ENCODE data around the gene CHN1.

Gene CHN1

DNA sequence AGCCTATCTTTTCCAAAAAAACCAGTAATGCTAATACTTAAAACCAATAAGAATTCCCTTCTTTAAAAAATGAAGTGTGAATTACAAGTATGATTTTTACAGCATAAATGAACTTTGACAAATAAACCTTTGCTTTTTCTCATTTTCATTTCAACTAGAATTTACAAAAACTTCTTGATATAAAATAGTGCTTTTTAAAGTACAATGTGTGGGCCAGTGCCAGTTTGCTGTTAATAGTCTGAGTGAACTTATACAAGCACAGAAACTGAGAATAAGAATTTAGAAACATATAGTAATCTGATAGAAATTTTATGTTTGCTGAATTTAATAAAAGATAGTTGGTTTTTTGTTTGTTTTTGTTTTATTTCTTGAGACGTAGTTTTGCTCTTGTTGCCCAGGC, 197.2 kb downstream of the CHN1 start:
- TF ChIP-seq, protein P1, sequence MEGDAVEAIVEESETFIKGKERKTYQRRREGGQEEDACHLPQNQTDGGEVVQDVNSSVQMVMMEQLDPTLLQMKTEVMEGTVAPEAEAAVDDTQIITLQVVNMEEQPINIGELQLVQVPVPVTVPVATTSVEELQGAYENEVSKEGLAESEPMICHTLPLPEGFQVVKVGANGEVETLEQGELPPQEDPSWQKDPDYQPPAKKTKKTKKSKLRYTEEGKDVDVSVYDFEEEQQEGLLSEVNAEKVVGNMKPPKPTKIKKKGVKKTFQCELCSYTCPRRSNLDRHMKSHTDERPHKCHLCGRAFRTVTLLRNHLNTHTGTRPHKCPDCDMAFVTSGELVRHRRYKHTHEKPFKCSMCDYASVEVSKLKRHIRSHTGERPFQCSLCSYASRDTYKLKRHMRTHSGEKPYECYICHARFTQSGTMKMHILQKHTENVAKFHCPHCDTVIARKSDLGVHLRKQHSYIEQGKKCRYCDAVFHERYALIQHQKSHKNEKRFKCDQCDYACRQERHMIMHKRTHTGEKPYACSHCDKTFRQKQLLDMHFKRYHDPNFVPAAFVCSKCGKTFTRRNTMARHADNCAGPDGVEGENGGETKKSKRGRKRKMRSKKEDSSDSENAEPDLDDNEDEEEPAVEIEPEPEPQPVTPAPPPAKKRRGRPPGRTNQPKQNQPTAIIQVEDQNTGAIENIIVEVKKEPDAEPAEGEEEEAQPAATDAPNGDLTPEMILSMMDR (IDR thresholded peaks at IDR 0.05; ENCODE audit: borderline replicate concordance, insufficient read depth, low read depth, low read length) = no peak
- no peak overlapping the region for H3K4me3 ChIP-seq (ENCODE audit: low read depth, low read length)

DNA sequence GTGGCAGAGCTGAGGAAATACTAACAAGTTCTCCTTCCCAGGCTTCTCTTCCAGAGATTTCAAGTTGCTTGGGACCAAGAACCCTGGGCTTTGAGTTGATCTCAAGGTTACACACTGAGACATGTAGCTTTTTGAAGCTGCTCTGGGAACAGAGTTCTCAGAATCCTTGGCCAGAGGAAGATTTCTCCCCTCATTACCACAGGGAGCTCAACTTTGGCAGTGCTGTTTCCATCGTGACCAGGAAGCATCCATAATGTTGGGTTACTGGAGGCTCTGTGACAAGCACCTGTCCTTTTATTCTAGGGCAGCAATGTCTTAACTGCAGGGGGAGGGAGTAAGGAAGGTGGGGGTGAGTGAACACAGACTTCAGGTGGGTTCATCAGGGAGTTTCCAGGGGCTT, 199.4 kb downstream of the CHN1 start:
- H3K4me3 ChIP-seq (ENCODE audit: low read depth, low read length) = no peak overlapping the region
- TF ChIP-seq, protein P1 (IDR thresholded peaks at IDR 0.05; ENCODE audit: borderline replicate concordance, insufficient read depth, low read depth, low read length) = no peak

DNA sequence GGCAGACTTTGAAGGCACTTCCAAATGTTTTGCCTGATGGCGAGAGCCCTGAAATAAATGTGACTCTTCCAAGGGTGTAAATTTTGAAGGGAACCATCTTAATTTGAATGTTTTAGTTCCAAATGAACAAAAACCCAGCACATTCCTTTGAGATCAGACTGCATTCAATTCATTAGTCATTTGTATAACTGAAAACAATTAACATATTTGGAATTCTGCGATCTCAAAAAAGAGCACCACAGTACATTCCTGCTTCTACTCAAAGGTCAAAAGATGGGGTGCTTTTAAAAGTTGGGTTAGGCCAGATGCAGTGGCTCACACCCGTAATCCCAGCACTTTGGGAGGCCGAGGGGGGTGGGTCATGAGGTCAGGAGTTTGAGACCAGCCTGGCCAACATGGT, 202.7 kb downstream of the CHN1 start:
- no peak overlapping the region for H3K4me3 ChIP-seq (ENCODE audit: low read depth, low read length)
- TF ChIP-seq, protein P1 (IDR thresholded peaks at IDR 0.05; ENCODE audit: borderline replicate concordance, insufficient read depth, low read depth, low read length) = no peak

DNA sequence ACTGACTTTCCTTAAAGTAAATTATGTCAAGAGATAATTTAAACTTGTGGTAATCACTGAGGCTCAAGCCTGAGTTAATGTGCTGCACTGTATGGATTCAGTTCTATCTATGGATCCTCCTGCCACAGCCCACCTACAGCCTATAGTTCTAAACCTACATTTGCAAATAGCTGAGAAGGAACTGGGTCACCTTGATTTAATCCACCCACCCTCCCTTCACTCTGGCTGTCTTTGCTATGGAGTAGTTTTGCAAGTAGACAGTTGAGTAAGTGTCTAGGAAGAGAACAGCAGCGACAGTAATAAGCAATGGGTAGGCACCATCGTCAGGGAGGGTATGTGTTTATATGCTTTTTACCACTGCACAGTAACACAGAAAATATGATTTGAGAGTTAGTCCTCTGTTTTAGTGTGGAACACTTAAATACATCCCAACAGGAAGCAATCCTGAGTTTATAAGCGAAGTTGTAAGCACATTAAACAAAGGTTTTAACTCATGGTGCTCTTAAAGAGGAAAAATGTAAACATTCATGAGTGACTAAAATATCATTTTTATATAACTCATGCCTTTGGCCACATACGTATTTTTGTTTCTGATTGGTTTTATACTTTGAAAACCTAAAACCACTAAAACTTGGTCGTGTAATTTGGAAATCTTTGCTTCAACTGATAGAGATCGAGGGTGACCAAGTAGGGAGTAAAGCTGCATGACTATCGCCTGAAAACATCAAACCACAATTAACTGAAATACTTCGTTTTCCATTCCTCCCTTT, 204.6 kb downstream of the CHN1 start:
- TF ChIP-seq, protein P1 (IDR thresholded peaks at IDR 0.05; ENCODE audit: borderline replicate concordance, insufficient read depth, low read depth, low read length) = no peak

DNA sequence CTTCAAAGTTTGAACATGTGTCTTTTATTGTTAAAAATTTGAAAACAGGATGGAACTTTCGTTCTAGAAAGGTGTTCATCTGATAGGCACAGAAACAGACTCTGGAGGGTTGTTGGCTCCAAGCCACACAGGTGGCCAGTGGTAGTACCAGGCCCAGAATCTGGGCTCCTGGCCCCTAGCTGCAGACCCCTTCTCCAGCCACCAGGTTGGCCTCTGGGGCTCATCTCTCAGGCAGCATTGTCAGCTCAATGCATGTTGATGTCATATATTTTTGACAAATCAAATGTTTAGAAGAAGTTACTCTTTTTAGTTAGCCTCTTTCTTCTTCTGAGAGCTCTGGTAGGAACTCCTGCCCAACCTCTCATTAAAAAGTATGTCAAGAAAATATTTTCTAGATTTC, 206.4 kb downstream of the CHN1 start:
- H3K4me3 ChIP-seq (ENCODE audit: low read depth, low read length) = no peak overlapping the region
- TF ChIP-seq, protein P1 (IDR thresholded peaks at IDR 0.05; ENCODE audit: borderline replicate concordance, insufficient read depth, low read depth, low read length) = no peak

More for the DNA sequence above, 204.6 kb downstream of the CHN1 start:
- H3K4me3 ChIP-seq (ENCODE audit: low read depth, low read length) = no peak overlapping the region

DNA sequence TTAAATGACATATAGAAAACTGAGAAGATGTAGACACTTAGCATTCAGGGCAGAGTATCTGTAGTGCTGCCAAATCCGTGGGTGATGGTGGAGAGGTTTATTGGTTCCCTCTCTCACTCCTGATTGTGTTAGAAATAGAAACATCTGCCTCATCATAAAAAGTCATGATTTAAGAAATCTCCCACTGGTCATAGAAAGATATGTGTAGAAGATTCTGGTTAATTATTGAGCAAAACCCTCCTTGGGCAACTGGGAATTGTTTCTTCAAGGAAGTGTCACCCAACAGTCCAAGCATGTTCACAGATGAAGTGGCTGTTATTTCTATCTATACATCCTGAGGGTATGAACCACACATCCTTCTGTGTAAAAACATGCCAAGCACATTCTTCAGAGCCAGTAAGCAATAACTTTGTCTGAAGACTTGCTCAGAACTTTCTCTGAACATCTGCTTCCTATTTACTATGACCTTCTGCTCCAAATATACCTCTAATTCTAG, 207.4 kb downstream of the CHN1 start:
- TF ChIP-seq, protein P1 (IDR thresholded peaks at IDR 0.05; ENCODE audit: borderline replicate concordance, insufficient read depth, low read depth, low read length) = no peak
- H3K4me3 ChIP-seq (ENCODE audit: low read depth, low read length) = no peak overlapping the region

DNA sequence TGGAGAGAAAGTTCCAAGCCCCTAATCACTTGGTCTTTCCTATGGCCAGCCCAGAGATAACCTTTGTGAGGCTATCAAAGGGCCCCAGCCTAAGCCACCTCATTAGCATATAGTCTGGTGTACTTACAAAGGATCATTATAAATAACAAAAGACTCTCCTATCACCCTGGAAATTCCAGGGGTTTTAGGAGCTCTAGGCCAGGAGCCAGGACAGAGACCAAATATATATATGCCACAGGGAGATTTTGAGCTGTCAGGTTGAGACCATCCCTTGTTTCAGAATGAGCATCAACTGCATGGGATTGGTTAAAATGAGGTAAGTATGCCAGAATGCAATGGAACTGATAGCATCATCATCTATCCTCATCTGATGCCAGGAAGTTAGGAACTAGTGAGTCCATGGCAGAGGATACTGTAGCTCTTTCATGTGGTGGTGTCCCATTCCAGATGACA, 208.8 kb downstream of the CHN1 start:
- TF ChIP-seq, protein P1 (IDR thresholded peaks at IDR 0.05; ENCODE audit: borderline replicate concordance, insufficient read depth, low read depth, low read length) = no peak
- H3K4me3 ChIP-seq (ENCODE audit: low read depth, low read length) = no peak overlapping the region
